Epithelial cell of prostate (primary cell): ENCODE results near the gene CXCL8.

Source experiments
- DNase-seq: peaks from one replicate; pipeline ENCODE4 v3.0.0-alpha.2; 2011; ENCODE audit warnings: low read depth, low spot score
- H3K27ac ChIP-seq: fragments of 450-650 bp; 2 replicates; pipeline ENCODE4 v1.5.1; 2017; ENCODE audit warnings: mild to moderate bottlenecking

The CXCL8 gene

DNA sequence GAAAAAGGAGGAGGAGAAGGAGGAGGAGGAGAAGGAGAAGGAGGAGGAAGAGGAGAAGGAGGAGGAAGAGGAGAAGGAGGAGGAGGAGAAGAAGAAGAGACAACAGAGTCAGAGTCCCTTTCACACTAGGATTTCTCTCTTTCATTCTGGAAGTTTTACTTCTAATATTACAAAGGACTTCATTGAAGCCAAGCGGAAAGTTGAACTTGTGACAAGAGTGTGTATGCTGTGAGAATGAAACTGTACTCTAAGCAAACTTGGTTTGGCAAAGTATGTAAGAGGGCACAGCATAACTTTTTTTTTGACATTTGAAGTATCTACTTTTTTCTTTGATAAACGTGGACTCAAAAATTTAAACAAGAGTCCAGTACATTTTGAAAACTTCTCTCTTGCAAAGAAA is 48.0 kb downstream of the CXCL8 start:
- DNase-seq, result no peak
- H3K27ac ChIP-seq, result no peak overlapping the region
